ENCODE results near the gene ANO4.
"Not testable (repeated sequence)": the region's sequence is repeated elsewhere in the genome, so short reads cannot be mapped to it uniquely, and the experiment has no call there.

The ANO4 gene

DNA sequence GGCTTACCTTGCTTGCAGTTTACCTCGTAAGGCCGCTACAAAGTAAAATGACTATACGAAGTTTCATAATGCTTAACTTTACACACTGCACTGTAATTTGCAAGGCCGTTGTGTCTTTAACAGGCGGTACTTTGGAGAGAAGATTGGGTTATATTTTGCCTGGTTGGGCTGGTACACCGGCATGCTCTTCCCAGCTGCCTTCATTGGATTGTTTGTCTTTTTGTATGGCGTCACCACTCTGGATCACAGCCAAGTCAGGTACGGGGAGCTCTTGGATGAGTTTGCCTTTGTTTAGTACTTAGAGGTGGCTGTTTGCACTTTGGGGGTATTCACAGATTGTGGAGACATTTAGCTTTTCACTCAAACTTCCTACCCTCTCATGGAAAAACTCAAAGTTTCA lies 247.6 kb downstream of the ANO4 start:
- no peak for DNase-seq (ENCODE audit: low read depth)

DNA sequence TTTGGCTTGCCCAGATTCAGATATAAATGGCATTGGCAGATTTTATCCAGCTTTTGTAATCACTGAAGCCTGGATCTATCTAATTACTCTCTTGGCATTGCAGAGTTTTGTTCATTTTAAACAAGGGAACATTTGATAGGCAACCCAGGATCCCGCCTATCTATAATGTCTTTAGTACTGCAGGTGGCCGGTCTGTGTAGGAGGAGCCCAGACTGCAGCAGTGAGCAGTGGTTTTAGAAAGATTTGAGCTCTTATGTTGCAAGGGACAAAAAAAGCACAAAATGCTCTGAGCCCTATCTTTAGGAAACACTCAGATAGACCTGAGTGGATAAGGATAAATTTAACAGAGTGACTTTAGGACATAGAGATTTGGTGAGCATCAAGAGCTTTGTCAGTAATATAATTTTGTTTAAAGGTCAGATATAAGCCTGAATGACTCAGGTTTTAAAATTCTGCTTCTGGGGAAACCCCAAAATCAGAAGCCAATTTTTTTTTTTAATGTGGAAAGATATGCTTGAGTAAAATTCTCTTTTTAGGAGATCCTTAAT lies 250.0 kb downstream of the ANO4 start:
- no peak for DNase-seq (ENCODE audit: low read depth)

DNA sequence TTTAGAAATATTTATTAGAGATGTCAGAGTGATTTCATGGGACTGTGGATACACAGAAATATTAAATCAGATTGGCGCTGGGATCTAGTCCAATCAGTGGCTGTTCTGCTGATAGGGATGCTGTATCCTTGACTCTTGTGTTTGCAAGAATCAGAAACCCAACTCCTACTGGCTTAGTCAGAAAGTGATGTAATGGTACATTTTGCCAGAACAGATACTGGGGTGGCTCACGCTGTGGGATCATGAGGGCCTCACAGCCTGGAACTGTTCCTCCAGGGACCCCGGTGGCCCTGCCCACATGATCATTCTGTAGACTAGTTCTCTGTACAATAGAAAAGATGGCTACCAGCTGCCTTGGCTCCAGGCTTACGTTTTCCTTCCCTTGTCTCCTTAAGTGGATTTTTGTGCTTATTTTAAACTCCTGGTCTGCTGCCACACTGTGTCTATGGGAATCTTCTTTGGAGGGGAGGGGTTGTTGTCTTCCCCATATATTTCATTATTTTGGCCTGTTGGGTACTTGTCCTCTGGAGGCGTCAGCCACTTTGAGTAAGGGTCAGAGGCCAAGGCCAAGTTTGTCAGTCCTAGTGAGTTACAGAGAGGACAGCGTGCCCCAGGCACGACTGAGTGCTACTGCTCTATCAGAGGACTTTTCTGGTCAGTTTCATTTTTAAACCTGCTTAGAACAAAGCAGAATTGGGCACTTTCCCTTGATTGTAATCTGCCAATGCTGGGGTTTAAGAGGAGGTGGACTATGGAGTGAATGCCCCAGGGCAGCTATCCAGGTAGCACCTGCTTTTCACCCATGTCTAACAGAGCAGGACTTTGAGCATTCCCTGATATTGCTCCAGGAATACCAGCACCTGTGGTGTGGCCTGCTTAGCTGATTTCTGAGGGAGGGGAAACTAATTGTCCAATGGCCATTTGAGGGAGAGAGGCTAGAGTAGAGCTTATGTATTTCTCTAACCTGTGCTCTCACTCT lies 251.2 kb downstream of the ANO4 start:
- DNase-seq (ENCODE audit: low read depth), result no peak

DNA sequence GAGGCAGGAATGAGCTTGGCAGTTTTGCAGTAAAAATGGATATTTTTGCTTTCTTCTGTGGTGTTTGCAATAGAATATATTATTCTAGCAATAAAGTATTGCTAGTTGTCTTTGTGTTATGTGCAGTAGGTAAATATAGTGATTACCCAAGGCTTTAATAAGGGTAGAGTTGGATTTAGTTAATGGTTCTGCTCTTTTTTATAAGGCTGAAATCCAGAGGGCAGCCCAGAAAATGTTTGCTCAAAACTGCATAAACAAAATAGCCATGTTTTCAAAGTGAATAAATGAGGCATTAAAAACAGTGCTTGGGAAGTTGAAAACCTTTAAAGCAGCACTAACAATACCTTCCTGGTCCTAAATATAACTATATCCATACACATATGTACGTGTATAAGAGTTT lies 253.1 kb downstream of the ANO4 start:
- DNase-seq (ENCODE audit: low read depth), result no peak

DNA sequence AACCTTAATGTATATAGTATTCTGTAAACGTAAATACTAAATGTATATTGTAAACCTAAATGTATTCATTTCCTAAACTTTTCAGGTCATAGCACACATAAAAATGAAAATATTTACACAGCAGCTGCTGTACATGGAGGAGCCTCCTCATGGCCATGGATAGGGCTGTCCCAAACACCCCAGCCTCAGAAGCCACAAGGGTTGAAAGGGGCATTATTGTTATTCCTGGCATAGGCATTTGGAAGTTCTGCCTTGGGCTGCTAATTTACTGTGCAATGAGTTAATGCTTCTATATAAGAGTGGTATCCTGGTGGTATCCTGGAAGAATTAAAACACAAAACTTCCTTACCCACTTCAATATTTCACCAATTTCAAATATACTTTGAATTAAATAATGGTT lies 256.1 kb downstream of the ANO4 start:
- no peak for DNase-seq (ENCODE audit: low read depth)

DNA sequence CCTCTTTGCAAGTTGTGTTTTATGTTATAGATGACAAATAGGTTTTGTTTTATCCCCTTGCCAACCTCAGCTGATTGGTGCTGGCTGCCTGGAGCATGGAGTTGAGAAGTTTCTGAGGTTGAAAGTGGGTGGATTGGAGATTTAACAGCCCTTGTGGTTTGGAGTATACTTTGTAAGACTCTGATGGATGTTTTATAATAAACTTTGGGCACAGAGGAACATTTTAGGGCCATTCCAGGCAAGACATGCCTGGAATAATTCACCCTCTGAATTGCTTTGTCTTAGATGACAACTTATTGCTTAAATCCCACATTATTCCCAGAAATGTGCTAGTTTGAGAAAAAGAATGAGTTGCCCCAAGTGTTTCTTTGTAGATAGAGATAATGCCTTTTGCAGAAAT lies 256.6 kb downstream of the ANO4 start:
- no peak for DNase-seq (ENCODE audit: low read depth)

DNA sequence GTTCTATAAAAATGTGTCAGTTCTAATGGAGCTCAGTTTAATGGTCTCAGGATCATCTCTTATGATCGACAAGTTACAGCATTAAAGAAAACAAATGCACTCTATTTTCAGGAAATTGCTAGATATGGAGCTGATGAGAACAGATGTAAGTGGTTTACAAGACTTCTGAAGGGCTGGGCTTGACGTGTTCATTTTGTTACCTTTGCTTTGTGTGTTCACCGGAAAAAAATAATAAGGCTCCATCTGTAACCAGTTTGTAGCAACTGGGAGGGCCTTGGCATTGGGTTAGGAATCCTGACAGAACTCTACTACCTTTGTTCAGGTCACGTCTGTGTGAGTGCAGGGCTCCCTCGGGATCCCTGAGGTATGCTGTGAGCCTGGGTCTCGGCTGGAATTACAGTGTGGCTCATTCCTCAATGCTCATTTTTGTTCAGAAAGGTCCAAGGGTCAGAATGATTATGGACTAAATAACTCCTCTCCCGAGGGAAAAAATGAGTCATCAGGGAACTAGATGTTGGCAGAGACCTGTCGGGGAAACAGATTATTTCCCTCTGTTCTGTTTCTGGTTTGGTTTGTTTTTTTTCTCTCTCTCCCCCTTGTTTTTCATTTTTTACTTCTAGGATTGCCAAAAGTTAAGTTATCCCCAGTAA lies 257.4 kb downstream of the ANO4 start:
- DNase-seq (ENCODE audit: low read depth), result no peak

DNA sequence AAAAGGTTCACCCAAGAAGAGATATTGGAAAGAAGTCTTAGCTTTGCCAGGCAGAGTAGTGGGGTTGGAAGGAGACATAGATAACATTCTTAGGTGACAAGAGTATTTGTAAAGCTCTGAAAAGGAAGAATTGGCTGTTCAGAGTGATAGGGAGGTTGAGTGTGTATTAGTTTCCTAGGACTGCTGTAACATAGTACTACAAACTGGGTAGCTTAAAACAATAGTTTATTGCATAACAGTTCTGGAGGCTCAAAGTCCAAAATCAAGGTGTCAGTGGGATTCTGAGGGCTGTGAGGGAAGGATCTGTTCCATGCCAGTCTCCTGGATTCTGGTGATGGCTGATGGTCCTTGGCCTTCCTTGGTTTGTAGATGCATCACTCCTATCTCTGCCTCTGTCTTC lies 258.6 kb downstream of the ANO4 start:
- DNase-seq (ENCODE audit: low read depth), result no peak

DNA sequence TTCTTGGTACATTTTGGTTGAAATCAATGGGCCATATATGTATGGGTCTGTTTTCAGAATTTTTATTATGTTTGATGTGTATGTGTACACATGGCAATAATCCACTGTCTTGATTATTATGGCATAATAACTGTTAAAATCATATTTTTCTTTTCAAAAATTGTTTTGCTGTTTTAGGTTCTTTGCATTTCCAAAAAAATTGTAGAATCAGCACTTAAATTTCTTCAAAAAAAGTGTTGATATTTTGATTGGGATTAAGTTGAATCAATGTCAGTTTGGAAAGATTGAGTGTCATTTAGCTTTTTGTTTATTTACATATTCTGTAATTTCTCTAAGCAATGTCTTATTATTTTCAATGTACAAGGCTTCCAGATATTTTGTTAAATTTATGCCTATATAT lies 261.4 kb downstream of the ANO4 start:
- DNase-seq (ENCODE audit: low read depth), result no peak

DNA sequence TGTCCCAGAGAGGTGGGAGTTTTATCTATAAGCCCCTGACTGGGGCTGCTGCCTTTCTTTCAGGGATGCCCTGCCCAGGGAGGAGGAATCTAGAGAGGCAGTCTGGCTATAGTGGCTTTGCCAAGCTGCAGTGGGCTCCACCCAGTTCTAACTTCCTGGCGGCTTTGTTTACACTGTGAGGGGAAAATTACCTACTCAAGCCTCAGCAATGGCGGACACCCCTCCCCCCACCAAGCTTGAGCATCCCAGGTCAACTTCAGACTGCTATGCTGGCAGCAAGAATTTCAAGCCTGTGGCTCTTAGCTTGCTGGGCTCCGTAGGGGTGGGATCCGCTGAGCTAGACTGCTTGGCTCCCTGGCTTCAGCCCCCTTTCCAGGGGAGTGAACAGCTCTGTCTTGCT lies 267.9 kb downstream of the ANO4 start:
- not testable (repeated sequence) for DNase-seq (ENCODE audit: low read depth)

DNA sequence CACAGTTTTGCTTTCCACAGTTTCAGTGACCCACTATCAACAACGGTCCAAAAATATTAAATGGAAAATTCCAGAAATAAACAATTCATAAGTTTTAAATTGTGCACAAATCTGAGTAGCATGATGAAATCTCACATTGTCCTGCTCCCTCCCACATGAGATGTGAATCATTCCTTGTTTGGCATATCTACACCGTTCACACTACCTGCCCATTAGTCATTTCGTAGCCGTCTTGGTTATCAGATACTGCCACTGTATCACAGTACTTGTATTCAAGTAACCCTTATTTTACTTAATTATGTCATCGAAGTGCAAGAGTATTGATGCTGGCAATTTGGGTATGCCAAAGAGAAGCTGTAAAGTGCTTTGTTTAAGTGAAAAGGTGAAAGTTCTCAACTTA lies 270.1 kb downstream of the ANO4 start:
- no peak for DNase-seq (ENCODE audit: low read depth)

DNA sequence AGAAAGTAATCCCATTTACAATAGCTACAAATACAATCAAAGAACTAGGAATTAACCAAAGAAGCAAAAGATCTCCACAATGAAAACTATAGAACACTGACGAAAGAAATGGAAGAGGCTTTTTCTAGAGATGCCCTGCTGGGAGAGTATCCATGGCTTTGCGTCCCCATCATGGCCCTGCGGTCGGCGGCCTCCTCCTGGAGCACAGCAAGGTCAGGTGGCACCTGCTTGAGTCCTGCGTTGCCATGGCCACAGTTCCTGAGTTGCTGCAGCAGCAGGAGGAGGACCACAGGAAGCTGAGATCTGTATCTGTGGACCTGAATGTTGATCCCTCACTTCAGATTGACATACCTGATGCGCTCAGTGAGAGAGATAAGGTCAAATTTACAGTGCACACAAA lies 271.9 kb downstream of the ANO4 start:
- no peak for DNase-seq (ENCODE audit: low read depth)

DNA sequence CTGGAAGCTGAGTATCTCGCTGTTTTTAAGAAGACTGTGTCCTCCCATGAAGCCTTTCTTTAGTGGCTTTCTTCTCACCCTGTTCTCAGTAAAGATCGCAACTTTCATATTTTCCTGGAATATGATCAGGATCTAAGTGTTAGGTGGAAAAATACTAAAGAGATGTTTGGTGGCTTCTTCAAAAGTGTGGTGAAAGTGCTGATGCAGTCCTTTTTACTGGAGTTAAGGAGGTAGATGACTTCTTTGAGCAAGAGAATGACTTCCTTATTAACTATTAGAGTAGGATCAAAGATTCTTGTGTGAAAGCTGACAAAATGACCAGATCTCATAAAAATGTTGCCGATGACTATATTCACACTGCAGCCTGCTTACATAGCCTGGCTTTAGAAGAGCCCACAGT lies 273.8 kb downstream of the ANO4 start:
- no peak for DNase-seq (ENCODE audit: low read depth)

DNA sequence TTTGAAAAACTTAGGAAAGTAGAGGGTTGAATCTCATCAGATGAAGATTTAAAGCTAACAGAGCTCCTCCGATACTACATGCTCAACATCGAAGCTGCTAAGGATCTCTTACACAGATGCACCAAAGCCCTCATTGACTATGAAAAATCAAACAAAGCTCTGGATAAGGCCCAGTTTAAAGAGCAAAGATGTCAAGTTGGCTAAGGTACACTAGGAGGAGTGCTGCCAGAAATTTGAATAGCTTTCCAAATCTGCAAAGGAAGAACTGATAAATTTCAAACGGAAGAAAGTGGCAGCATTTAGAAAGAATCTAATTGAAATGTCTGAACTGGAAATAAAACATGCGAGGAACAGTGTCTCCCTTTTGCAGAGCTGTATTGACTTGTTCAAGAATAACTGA lies 274.3 kb downstream of the ANO4 start:
- DNase-seq (ENCODE audit: low read depth), result no peak

DNA sequence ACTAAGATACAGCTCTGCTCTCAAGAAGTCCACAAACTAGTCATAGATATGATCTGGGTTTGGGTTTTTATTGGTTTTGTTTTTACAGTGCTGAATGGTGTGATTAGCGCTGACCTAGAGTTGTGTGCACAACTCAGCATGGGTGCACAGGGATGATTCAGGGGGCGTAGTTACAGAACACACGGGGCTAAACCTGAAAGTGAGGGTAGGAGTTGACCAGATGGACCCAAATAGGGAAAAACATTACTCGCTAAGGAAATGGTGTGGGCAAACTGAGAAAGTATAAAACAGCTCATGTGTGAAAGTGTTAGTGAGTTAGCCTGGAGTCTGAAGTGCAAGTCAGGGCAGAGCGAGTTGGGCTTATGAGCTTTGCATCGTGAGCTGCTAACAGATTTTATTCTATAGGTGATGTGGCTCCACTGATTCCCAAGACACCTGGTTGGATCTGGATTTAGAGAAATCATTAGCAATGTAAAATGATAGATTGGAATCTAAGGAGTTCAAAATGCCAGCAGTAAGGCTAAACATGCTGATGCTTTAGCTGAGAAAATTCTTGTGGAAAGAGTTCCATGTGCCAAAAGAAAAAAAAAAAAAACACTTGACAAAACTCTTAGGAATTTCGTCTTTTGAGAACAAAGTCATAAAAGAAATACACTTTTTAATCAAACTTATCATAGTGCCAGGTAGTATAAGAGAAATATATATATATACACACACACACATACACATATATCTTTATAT lies 280.5 kb downstream of the ANO4 start:
- DNase-seq (ENCODE audit: low read depth), result no peak

DNA sequence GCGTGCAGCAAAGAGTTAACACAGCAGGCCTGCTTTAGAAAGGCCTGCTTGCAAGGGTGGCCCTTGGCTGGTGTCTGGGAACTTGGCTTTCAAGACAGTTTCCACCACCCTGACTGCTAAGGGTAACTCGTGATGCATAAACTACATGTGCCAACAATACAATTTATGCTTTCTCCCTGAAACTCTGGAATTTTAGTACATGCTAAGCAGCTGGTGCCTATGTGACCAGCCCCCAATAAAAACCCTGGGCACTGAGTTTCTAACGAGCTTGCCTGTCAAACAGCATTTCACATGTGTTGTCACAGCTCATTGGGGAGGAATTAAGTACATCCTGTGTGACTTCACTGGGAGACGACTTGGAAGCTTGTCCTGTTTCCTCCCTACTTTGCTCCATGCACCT lies 282.3 kb downstream of the ANO4 start:
- DNase-seq (ENCODE audit: low read depth), result no peak

DNA sequence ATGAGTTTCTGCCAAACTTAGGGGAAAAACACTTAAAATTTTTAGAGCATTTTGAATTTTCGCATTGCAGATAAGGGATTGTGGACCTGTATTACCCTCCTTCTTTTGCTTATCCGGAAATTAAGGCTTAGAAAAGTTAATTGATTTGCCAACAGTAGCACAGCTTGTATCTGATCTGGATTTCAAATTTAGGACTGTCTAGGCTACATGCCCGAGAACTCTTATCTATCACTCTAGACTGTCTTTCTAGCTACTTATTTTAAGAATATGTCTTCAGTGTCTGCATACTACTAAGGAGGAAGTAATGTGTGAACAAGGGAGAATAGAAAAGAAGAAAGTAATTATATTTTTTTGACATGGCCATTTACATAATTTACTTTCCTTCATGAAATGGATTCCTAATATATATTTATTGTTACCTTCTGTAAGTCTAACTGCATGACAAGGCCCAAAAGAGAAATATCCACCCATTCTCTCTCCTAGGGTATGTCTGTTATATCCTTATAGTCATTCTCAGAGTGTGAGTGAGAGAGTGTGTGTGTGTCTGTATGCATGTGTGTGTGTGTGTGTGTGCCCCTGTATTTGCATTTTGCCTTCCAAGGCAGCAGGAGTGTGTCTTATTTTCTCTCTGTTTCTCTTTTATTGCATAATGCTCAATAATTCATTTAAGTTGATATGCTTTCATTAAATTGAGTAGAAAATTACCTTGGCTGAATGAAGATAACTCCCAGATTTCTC lies 283.4 kb downstream of the ANO4 start:
- no peak for DNase-seq (ENCODE audit: low read depth)

DNA sequence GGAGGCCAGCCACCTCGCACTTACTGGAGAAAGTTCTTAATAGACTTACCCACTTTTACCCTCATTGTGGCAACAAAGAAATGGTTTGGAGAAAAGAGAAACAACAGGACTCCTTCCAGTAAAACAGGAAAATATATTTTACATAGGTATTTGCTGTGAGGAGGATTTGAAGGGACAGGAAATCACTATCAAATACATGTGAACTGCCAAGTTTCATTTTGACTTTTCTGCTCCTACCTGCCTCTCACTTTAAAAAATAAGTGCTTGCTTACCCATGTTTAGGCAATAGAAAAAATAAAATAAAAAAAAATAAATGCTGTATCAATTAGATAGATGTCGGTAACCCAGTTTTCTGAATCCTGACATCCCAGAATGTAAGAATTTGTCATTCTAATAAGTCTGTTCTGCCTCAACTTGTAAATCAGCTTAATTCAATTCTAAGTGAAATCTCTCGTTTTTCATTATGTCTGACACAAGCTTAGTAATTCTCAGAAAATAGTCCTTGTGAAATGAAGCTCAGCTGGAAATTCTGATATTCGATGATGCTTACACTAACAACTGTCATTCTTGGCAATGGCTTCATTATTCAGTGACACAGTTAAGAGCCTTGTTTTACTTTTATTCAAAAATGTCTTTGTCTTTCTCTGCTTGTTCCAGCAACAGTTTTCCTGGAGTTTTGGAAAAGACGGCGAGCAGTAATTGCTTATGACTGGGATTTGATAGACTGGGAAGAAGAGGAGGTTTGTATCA lies 284.1 kb downstream of the ANO4 start:
- DNase-seq (ENCODE audit: low read depth), result no peak

DNA sequence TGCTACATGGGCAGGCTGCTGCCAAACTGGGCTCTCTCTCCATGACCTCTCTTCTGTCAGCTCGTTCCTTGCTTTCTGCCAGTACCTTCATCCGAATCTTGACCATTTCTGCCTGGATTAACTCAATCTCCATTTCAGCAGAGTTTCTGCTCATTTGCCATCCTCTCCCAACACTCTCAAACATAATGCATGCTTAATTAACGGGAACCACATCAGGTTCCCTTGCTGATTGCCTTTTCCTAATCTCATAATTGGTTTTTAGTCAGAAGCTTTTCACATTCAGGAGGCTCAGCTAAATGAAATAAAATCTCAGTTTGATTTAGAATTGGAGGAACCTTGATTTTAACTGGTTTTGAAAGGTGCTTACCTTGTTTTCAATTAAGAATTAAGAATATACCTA lies 288.1 kb downstream of the ANO4 start:
- DNase-seq (ENCODE audit: low read depth), result no peak

DNA sequence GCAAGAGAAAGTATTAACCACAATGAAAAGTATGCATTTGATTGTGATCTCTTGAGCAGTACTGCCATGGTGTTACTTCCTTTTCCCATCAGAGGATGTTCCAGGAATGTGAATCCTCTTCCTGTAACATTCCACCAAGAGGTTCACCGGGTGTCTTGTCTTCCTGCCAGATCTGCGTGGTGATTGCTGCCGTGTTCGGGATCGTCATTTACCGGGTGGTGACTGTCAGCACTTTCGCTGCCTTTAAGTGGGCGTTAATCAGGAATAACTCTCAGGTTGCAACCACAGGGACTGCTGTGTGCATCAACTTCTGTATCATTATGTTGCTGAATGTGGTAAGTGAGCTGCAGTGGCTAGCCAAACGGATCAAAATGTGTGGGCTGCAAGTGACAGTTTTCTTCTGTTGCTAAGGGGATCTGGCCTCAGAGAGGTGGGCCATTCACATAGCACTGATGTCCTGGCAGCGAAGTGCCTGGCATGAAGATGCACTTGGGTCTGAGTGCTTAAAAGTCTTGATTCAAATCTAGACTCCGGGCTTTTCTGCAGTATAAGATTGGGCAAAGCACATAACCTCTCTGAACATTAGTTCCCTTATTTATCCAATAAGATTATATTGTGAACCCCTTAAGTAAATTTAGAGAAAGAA lies 292.0 kb downstream of the ANO4 start:
- no peak for DNase-seq (ENCODE audit: low read depth)

DNA sequence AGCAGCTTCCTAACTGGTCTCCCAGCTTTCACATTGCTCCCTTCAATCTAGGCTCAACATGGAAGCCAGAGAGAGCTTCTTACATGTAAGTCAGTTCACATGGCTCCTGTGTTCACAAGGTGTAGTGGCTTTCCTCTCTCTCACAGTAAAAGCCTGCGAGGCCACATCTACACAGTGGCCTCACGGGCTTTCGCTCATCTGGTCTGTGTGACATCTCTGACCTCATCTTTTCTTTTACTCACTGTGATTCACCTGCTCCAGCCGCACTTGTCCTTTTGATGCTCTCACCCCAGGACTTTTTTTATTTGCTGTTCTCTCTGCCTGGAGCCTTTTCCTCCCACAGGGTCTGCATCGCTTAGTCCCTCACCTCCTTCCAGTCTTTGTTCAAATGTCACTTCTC lies 293.3 kb downstream of the ANO4 start:
- no peak for DNase-seq (ENCODE audit: low read depth)

All from stimulated activated CD8-positive, alpha-beta memory T cell treated with anti-CD3 and anti-CD28 coated beads, Interleukin-4, amount 100 ng/mL, for 24 hours (primary cell).